DOHH2 (cell line): ENCODE data around the gene RAB10.

Experiments
- EZH2phosphoT487 ChIP-seq: fragments of 200-600 bp; sonication (generic); IDR thresholded peaks from 2 replicates; pipeline ENCODE4 v1.6.1; 2017; ENCODE audit warnings: borderline replicate concordance, mild to moderate bottlenecking, antibody characterized with exemption, low read length, moderate library complexity, mixed read lengths
- TF ChIP-seq, protein P1 (sequence below): fragments of 200-600 bp; sonication (generic); IDR thresholded peaks from one replicate; pipeline ENCODE4 v1.5.1; 2014; ENCODE audit warnings: antibody characterized with exemption, mild to moderate bottlenecking, low read depth, low read length; ENCODE audit not compliant: poor library complexity, severe bottlenecking

DNA sequence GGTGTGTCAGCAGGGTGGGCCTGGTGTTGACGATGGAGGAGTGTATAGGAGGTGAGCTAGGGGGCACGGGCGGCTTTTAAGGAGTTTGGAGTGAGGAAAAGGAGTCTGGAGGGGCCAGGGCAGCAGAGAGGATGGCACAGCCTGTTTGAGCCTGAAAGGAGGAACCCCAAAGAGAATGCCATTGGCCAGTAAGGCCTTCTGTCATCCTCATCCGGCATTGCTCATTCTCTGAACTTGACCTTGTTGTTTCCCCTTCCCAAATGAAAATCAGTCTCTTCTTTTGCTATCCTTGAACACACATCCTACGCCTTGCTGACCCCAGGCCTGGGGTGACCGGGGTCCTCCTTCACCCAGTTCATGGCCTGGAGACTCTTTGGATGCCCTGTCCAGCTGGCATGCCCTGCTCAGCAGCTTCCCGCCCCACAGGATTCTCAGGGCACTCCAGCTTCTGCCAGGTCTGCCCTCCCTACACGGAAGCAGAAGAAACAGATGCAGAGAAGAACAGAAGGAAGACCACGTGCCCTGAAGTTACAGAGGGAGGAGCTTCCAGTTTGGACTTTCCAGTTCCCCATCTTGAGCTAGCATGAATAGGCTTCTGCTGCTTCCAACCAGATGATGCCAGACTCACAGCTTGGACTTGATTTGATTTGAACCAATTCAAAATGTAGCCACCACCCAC is 31.1 kb upstream of the RAB10 start:
- TF ChIP-seq, protein P1, sequence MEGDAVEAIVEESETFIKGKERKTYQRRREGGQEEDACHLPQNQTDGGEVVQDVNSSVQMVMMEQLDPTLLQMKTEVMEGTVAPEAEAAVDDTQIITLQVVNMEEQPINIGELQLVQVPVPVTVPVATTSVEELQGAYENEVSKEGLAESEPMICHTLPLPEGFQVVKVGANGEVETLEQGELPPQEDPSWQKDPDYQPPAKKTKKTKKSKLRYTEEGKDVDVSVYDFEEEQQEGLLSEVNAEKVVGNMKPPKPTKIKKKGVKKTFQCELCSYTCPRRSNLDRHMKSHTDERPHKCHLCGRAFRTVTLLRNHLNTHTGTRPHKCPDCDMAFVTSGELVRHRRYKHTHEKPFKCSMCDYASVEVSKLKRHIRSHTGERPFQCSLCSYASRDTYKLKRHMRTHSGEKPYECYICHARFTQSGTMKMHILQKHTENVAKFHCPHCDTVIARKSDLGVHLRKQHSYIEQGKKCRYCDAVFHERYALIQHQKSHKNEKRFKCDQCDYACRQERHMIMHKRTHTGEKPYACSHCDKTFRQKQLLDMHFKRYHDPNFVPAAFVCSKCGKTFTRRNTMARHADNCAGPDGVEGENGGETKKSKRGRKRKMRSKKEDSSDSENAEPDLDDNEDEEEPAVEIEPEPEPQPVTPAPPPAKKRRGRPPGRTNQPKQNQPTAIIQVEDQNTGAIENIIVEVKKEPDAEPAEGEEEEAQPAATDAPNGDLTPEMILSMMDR = no peak
- TF ChIP-seq EZH2phosphoT487 = no peak
